GM12878 (cell line): ENCODE data around the gene RPE65. TPM values are rescaled to one million over a fixed set of nuclear protein-coding genes. Genes with fewer than 3 reads are reported as not detected.

Source experiments
- ATAC-seq: fragments of 200-7000 bp; cut with Tn5 transposase; 3 replicates; pipeline ENCODE4 v1.9.1; 2020; ENCODE audit warnings: mild to moderate bottlenecking, moderate library complexity
- BruUV-seq: library from RNA; stranded (reverse); fragments of 400-500 nt; replicated peaks from 2 replicates; lab custom pipeline; 2021; lab: Mats Ljungman, UMichigan
- CTCF ChIA-PET: fragments of 300-600 bp; sonication (Branson Sonifier 250); formaldehyde crosslinking; extraction: SDS; loops from one replicate; lab custom pipeline; 2021; ENCODE audit warnings: inconsistent platforms; lab: Yijun Ruan, JAX
- POLR2A ChIA-PET: fragments of 350-600 bp; formaldehyde crosslinking; extraction: SDS; loops from one replicate; lab custom pipeline; 2021; ENCODE audit warnings: inconsistent platforms; lab: Charles Lee
- RAD21 ChIA-PET: fragments of 300-600 bp; sonication (Branson Sonifier 250); formaldehyde crosslinking; loops from one replicate; lab custom pipeline; 2023; ENCODE audit warnings: antibody characterized with exemption; ENCODE audit not compliant: unreplicated experiment; lab: Charles Lee
- SMC1A ChIA-PET: fragments of 300-600 bp; sonication (Branson Sonifier 250); formaldehyde crosslinking; loops from one replicate; lab custom pipeline; 2023; ENCODE audit not compliant: unreplicated experiment, uncharacterized antibody; lab: Charles Lee
- DNase-seq: peaks from one replicate; pipeline ENCODE4 v3.0.0-alpha.2; 2011; ENCODE audit warnings: low read depth, low spot score
- FAIRE-seq: peaks from 3 replicates; lab custom pipeline; 2011; peaks lifted over from hg19 to GRCh38; lab: Jason Lieb, UNC
- H2AFZ ChIP-seq: 2 replicates; pipeline ENCODE4 v1.6.0; 2011; ENCODE audit warnings: low read depth, low read length, control low read depth; ENCODE audit not compliant: control insufficient read depth
- H3K27ac ChIP-seq: 2 replicates; pipeline ENCODE4 v1.5.1; 2011; ENCODE audit warnings: control low read depth; ENCODE audit not compliant: control insufficient read depth, insufficient read depth
- H3K27me3 ChIP-seq, 2 experiments: replicated peaks in 1 of 2; 2 replicates each; pipeline versions ENCODE4 v1.6.0 to v1.6.1; 2011; ENCODE audit warnings: low read length in 1 of 2; ENCODE audit not compliant: control insufficient read depth in 2 of 2, insufficient read depth in 2 of 2
- H3K36me3 ChIP-seq, 2 experiments: 2 replicates each; pipeline ENCODE4 v1.5.1; 2011; ENCODE audit warnings: low read length in 1 of 2; ENCODE audit not compliant: control insufficient read depth in 2 of 2, insufficient read depth in 2 of 2
- H3K4me1 ChIP-seq: 2 replicates; pipeline ENCODE4 v1.6.1; 2011; ENCODE audit warnings: mild to moderate bottlenecking, low read length, moderate library complexity, mixed read lengths; ENCODE audit not compliant: control insufficient read depth, insufficient read depth
- H3K4me2 ChIP-seq: 2 replicates; pipeline ENCODE4 v1.6.0; 2011; ENCODE audit warnings: control low read depth; ENCODE audit not compliant: control insufficient read depth, insufficient read depth
- H3K4me3 ChIP-seq: fragments of 200-600 bp; sonication (generic); 2 replicates; pipeline ENCODE4 v1.5.1; 2016
- H3K79me2 ChIP-seq: 2 replicates; pipeline ENCODE4 v1.6.0; 2011; ENCODE audit warnings: low read length; ENCODE audit not compliant: control insufficient read depth, insufficient read depth
- H3K9ac ChIP-seq: 2 replicates; pipeline ENCODE4 v1.8.0; 2011; ENCODE audit warnings: low read length, control low read depth, mixed read lengths; ENCODE audit not compliant: control insufficient read depth, insufficient read depth
- H3K9me3 ChIP-seq: replicated peaks from 3 replicates; pipeline ENCODE4 v1.5.1; 2011; ENCODE audit warnings: mild to moderate bottlenecking, low read length; ENCODE audit not compliant: control insufficient read depth, insufficient read depth
- H4K20me1 ChIP-seq: 2 replicates; pipeline ENCODE4 v1.6.0; 2011; ENCODE audit not compliant: control insufficient read depth, insufficient read depth
- CREB1 ChIP-seq: IDR thresholded peaks from 2 replicates; pipeline ENCODE4 v1.6.1; 2012; ENCODE audit warnings: low read depth, mild to moderate bottlenecking, inconsistent platforms
- EP300 ChIP-seq, 2 experiments: fragments of 150-350 bp in 1 of 2; IDR thresholded peaks; 2 replicates each; pipeline ENCODE4 v1.6.1; 2011 to 2012; ENCODE audit warnings: low read depth in 2 of 2, low read length in 2 of 2, borderline replicate concordance in 1 of 2, improper control_type of control experiment in 1 of 2, inconsistent platforms in 1 of 2; ENCODE audit not compliant: control insufficient read depth in 1 of 2
- EZH2 ChIP-seq: IDR thresholded peaks from 2 replicates; pipeline ENCODE4 v1.6.1; 2012; ENCODE audit warnings: low read depth, mild to moderate bottlenecking, control low read depth, inconsistent platforms, low read length, borderline replicate concordance; ENCODE audit not compliant: control insufficient read depth
- IKZF2 ChIP-seq, 2 experiments: fragments of 450-650 bp; IDR thresholded peaks; 2 replicates each; pipeline ENCODE4 v1.6.1; 2017; ENCODE audit warnings: mild to moderate bottlenecking in 2 of 2, moderate library complexity in 2 of 2
- KDM1A ChIP-seq: fragments of 200-600 bp; sonication (generic); IDR thresholded peaks from 2 replicates; pipeline ENCODE4 v1.6.1; 2016; ENCODE audit warnings: borderline replicate concordance
- NFXL1 ChIP-seq: fragments of 450-650 bp; IDR thresholded peaks from 2 replicates; pipeline ENCODE4 v1.6.1; 2017; ENCODE audit warnings: antibody characterized with exemption, mild to moderate bottlenecking, borderline replicate concordance
- PRDM15 ChIP-seq: fragments of 450-650 bp; formaldehyde crosslinking; IDR thresholded peaks from 2 replicates; pipeline ENCODE4 v1.4.0; 2020; ENCODE audit warnings: mild to moderate bottlenecking, moderate library complexity
- SIX5 ChIP-seq: IDR thresholded peaks from 2 replicates; pipeline ENCODE4 v1.6.1; 2011; ENCODE audit warnings: mild to moderate bottlenecking, low read depth, low read length, moderate library complexity; ENCODE audit not compliant: severe bottlenecking
- SKIL ChIP-seq: fragments of 450-650 bp; IDR thresholded peaks from 2 replicates; pipeline ENCODE4 v1.6.1; 2017; ENCODE audit warnings: mild to moderate bottlenecking, low read depth, inconsistent platforms; ENCODE audit not compliant: poor library complexity, severe bottlenecking
- YY1 ChIP-seq: IDR thresholded peaks from 2 replicates; pipeline ENCODE4 v1.6.1; 2011; ENCODE audit warnings: low read depth, mild to moderate bottlenecking, low read length
- in situ Hi-C: fragments of 300-500 bp; cut with MboI; formaldehyde crosslinking; loops from 9 replicates; pipeline ENCODE4 v1.14.3; 2018; ENCODE audit warnings: mixed read lengths
- intact Hi-C: fragments of 100-400 bp; cut with micrococcal nuclease; formaldehyde crosslinking; loops from one replicate; pipeline ENCODE4 v1.14.2; 2022; ENCODE audit not compliant: unreplicated experiment
- polyA plus RNA-seq, 11 experiments: library from polyadenylated mRNA; depleted of rRNA in 4 of 11; unstranded in 6 of 11; stranded (reverse) in 5 of 11; fragments of >200 nt; fragmentation: Nextera tagmentation in 4 of 11; fragmentation: Illumina TruSeq in 1 of 11; extraction: Ambion mirVana in 4 of 11; extraction: Trizol in 1 of 11; gene quantifications; 1 replicate in 1 of 11; 2 replicates in 10 of 11; pipeline versions ENCODE4 v1.2.1 to v1.2.3, GENCODE V29; 2011 to 2016; ENCODE audit warnings: inconsistent platforms in 2 of 11, missing spikeins in 2 of 11, low read depth in 1 of 11
- total RNA-seq, 4 experiments: library from RNA; depleted of rRNA in 3 of 4; stranded (reverse); fragments of >200 nt in 3 of 4; fragmentation: Illumina TruSeq in 1 of 4; extraction: Trizol in 1 of 4; gene quantifications; 2 replicates each; pipeline versions ENCODE4 v1.2.1 to v1.2.3, GENCODE V29; 2013 to 2021
- TF ChIP-seq, protein P1 (sequence below): fragments of 450-650 bp; IDR thresholded peaks from 2 replicates; pipeline ENCODE4 v1.6.1; 2016; ENCODE audit warnings: mild to moderate bottlenecking, moderate library complexity, borderline replicate concordance
- TF ChIP-seq, protein P2 (sequence below): fragments of 450-650 bp; IDR thresholded peaks from 2 replicates; pipeline ENCODE4 v1.6.1; 2014; ENCODE audit warnings: mild to moderate bottlenecking

RPE65 gene
- total and polyA plus RNA-seq, 10 of the 15 experiments (the other 5 are each of a cell fraction or from before 2014, with no cell fraction given) = not detected

- TF ChIP-seq, protein P1, sequence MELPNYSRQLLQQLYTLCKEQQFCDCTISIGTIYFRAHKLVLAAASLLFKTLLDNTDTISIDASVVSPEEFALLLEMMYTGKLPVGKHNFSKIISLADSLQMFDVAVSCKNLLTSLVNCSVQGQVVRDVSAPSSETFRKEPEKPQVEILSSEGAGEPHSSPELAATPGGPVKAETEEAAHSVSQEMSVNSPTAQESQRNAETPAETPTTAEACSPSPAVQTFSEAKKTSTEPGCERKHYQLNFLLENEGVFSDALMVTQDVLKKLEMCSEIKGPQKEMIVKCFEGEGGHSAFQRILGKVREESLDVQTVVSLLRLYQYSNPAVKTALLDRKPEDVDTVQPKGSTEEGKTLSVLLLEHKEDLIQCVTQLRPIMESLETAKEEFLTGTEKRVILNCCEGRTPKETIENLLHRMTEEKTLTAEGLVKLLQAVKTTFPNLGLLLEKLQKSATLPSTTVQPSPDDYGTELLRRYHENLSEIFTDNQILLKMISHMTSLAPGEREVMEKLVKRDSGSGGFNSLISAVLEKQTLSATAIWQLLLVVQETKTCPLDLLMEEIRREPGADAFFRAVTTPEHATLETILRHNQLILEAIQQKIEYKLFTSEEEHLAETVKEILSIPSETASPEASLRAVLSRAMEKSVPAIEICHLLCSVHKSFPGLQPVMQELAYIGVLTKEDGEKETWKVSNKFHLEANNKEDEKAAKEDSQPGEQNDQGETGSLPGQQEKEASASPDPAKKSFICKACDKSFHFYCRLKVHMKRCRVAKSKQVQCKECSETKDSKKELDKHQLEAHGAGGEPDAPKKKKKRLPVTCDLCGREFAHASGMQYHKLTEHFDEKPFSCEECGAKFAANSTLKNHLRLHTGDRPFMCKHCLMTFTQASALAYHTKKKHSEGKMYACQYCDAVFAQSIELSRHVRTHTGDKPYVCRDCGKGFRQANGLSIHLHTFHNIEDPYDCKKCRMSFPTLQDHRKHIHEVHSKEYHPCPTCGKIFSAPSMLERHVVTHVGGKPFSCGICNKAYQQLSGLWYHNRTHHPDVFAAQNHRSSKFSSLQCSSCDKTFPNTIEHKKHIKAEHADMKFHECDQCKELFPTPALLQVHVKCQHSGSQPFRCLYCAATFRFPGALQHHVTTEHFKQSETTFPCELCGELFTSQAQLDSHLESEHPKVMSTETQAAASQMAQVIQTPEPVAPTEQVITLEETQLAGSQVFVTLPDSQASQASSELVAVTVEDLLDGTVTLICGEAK = no peak
- TF ChIP-seq EP300 (IDR thresholded peaks at IDR 0.05; ENCODE audit: borderline replicate concordance in 1 of 2, control insufficient read depth in 1 of 2, low read depth in 2 of 2, low read length in 2 of 2) (no peak), NFXL1 (no peak), YY1 (no peak)
Observed at GRCh38 chr1:68383092-68383491, 66.7 kb downstream of the RPE65 start (continued).

DNA sequence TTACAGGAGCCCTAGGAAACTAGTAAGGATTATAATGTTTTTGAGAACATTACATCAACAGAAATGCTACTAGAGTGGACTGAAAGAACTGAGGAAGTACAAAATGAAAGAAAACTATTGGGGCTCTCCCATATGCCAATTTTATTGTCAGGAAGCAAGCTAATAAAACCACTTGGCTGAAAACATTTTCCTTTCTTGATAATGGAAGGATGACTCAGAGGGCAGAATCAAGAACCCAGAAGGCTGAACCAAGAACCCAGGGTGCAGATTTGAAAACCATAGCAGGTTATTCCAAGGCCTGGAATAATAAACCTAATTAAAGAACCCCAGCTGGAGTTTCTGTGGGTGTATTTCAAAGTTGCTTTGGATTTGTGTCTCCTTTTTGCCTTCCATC, 70.7 kb downstream of the RPE65 start:
- SMC1A ChIA-PET = interaction anchor here (1.0 kb wide), 1 partner anchor 62 kb away, joined by 3 read pairs; no protein-coding TSS in a partner anchor
- RAD21 ChIA-PET = no interaction called here
- no TSS peak for BruUV-seq
- ATAC-seq (no peak), DNase-seq (no peak), FAIRE-seq (no peak)
- Histone ChIP-seq H3K27ac (no peak overlapping the region), H3K9me3 (no peaks in the 10 kb centered on the region), H3K36me3 (no peaks in the 10 kb centered on the region), H3K4me2 (no peak overlapping the region), H4K20me1 (no peaks in the 10 kb centered on the region), H3K27me3 (no peaks in the 10 kb centered on the region), H3K4me3 (no peak overlapping the region), H3K9ac (no peak overlapping the region), H3K79me2 (no peaks in the 10 kb centered on the region), H2AFZ (no peak overlapping the region), H3K4me1 (no peaks in the 10 kb centered on the region)
- POLR2A ChIA-PET = no interaction called here
- intact Hi-C loops (no loop called here), in situ Hi-C loops (no loop called here)
- CTCF ChIA-PET = no interaction called here
- no peak for TF ChIP-seq IKZF2 (IDR thresholded peaks at IDR 0.05)
- no peak for TF ChIP-seq PRDM15
- no peak for TF ChIP-seq KDM1A
- no peak for TF ChIP-seq EZH2
- no peak for TF ChIP-seq SIX5
- TF ChIP-seq CREB1 = no peak
- TF ChIP-seq, protein P2, sequence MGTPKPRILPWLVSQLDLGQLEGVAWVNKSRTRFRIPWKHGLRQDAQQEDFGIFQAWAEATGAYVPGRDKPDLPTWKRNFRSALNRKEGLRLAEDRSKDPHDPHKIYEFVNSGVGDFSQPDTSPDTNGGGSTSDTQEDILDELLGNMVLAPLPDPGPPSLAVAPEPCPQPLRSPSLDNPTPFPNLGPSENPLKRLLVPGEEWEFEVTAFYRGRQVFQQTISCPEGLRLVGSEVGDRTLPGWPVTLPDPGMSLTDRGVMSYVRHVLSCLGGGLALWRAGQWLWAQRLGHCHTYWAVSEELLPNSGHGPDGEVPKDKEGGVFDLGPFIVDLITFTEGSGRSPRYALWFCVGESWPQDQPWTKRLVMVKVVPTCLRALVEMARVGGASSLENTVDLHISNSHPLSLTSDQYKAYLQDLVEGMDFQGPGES = no peak
- no peak for TF ChIP-seq SKIL
